HepG2 (cell line): ENCODE measurements around the gene ARHGEF4. TPM values are rescaled to one million over a fixed set of nuclear protein-coding genes. Genes with fewer than 3 reads are reported as not detected.

Experiments
- ATAC-seq: fragments of 200-7000 bp; cut with Tn5 transposase; 3 replicates; pipeline ENCODE4 v1.9.1; 2020; ENCODE audit warnings: mild to moderate bottlenecking, moderate library complexity
- BruUV-seq: library from RNA; stranded (reverse); fragments of 400-500 nt; replicated peaks from 2 replicates; lab custom pipeline; 2021; lab: Mats Ljungman, UMichigan
- CTCF ChIA-PET: fragments of 300-600 bp; formaldehyde crosslinking; extraction: SDS; loops from one replicate; lab custom pipeline; 2021; ENCODE audit warnings: low total read pairs, inconsistent platforms, low intra/inter-chr PET ratio; lab: Yijun Ruan, JAX
- POLR2A ChIA-PET: fragments of 350-600 bp; sonication (Branson Sonifier 250); formaldehyde crosslinking; loops from one replicate; lab custom pipeline; 2020; ENCODE audit warnings: antibody characterized with exemption, inconsistent platforms; lab: Yijun Ruan, JAX
- DNase-seq: peaks from one replicate; pipeline ENCODE4 v3.0.0-alpha.2; 2015; ENCODE audit warnings: low spot score
- FAIRE-seq: peaks from 3 replicates; lab custom pipeline; 2011; peaks lifted over from hg19 to GRCh38; lab: Jason Lieb, UNC
- H2AFZ ChIP-seq: one replicate; pipeline ENCODE4 v1.6.1; 2011; ENCODE audit warnings: low read length, inconsistent platforms
- H3K27ac ChIP-seq: fragments of 300-600 bp; 3 replicates; pipeline ENCODE4 v1.8.0; 2011; ENCODE audit warnings: mixed run types, mild to moderate bottlenecking, mixed read lengths, low read length, inconsistent platforms; ENCODE audit not compliant: insufficient read depth; ENCODE audit errors: extremely low read length
- H3K27me3 ChIP-seq, 2 experiments: fragments of 200-600 bp in 1 of 2; 2 replicates in 1 of 2; 3 replicates in 1 of 2; pipeline versions ENCODE4 v1.6.0 to v1.8.0; 2011; ENCODE audit warnings: low read length in 2 of 2, mild to moderate bottlenecking in 2 of 2, moderate library complexity in 2 of 2, inconsistent platforms in 1 of 2; ENCODE audit not compliant: insufficient read depth in 2 of 2, control insufficient read depth in 1 of 2
- H3K36me3 ChIP-seq, 2 experiments: fragments of 200-600 bp in 1 of 2; replicated peaks in 1 of 2; 2 replicates in 1 of 2; 3 replicates in 1 of 2; pipeline versions ENCODE4 v1.5.1 to v1.8.0; 2011; ENCODE audit warnings: low read length in 2 of 2, inconsistent platforms in 1 of 2; ENCODE audit not compliant: insufficient read depth in 2 of 2, control insufficient read depth in 1 of 2
- H3K4me1 ChIP-seq: 2 replicates; pipeline ENCODE4 v1.5.1; 2012; ENCODE audit warnings: low read length, inconsistent platforms; ENCODE audit not compliant: insufficient read depth
- H3K4me2 ChIP-seq: 2 replicates; pipeline ENCODE4 v1.6.0; 2011; ENCODE audit warnings: low read depth, low read length, inconsistent platforms
- H3K4me3 ChIP-seq, 3 experiments: fragments of 200-600 bp in 1 of 3; sonication (generic), shearing (Covaris generic) in 1 of 3; replicated peaks in 1 of 3; 2 replicates each; pipeline ENCODE4 v1.5.1; 2011 to 2016; ENCODE audit warnings: low read length in 3 of 3, inconsistent platforms in 2 of 3, low read depth in 2 of 3, mild to moderate bottlenecking in 2 of 3, control low read depth in 1 of 3, mixed read lengths in 1 of 3; ENCODE audit not compliant: insufficient read depth in 1 of 3
- H3K79me2 ChIP-seq: one replicate; pipeline ENCODE4 v1.6.1; 2011; ENCODE audit warnings: low read length, inconsistent platforms; ENCODE audit not compliant: insufficient read depth
- H3K9ac ChIP-seq: 2 replicates; pipeline ENCODE4 v1.6.0; 2011; ENCODE audit warnings: mild to moderate bottlenecking, low read depth, low read length, inconsistent platforms; ENCODE audit not compliant: insufficient read depth
- H3K9me3 ChIP-seq: 2 replicates; pipeline ENCODE4 v1.5.1; 2012; ENCODE audit warnings: mild to moderate bottlenecking, low read length
- H4K20me1 ChIP-seq: 2 replicates; pipeline ENCODE4 v1.6.0; 2011; ENCODE audit warnings: inconsistent platforms, mild to moderate bottlenecking, low read length, moderate library complexity; ENCODE audit not compliant: insufficient read depth
- CCAR2 ChIP-seq: fragments of 200-400 bp; formaldehyde crosslinking; optimal IDR thresholded peaks from 2 replicates; pipeline ENCODE3; 2018; ENCODE audit warnings: low read depth, mild to moderate bottlenecking, low read length, moderate library complexity
- FUBP1 ChIP-seq: sonication (generic); formaldehyde crosslinking; IDR thresholded peaks from 2 replicates; pipeline ENCODE4 v1.5.1; 2020; ENCODE audit warnings: missing genetic modification reagents, mild to moderate bottlenecking, borderline replicate concordance
- HNRNPK ChIP-seq: fragments of 200-400 bp; formaldehyde crosslinking; IDR thresholded peaks from 2 replicates; pipeline ENCODE4 v1.6.1; 2018; ENCODE audit warnings: low read length, low read depth, moderate library complexity, mild to moderate bottlenecking; ENCODE audit not compliant: poor library complexity, severe bottlenecking
- MED1 ChIP-seq: sonication (generic); formaldehyde crosslinking; IDR thresholded peaks from 2 replicates; pipeline ENCODE4 v1.4.0; 2020; ENCODE audit warnings: missing genetic modification reagents
- MLX ChIP-seq: IDR thresholded peaks from 2 replicates; pipeline ENCODE4 v1.6.1; 2016
- SATB2 ChIP-seq: sonication (generic); formaldehyde crosslinking; IDR thresholded peaks from 2 replicates; pipeline ENCODE4 v1.5.0; 2020; ENCODE audit warnings: missing genetic modification reagents
- ZBTB8A ChIP-seq: sonication (generic); formaldehyde crosslinking; IDR thresholded peaks from 2 replicates; pipeline ENCODE4 v1.4.0; 2020; ENCODE audit warnings: mild to moderate bottlenecking, low read depth, missing genetic modification reagents, borderline replicate concordance
- ZNF572 ChIP-seq: sonication (generic); formaldehyde crosslinking; IDR thresholded peaks from 2 replicates; pipeline ENCODE4 v1.5.1; 2020; ENCODE audit warnings: mild to moderate bottlenecking, missing genetic modification reagents
- ZNF747 ChIP-seq: sonication (generic); formaldehyde crosslinking; IDR thresholded peaks from 2 replicates; pipeline ENCODE4 v1.8.1; 2023; ENCODE audit warnings: missing genetic modification reagents, mild to moderate bottlenecking, borderline replicate concordance
- ZSCAN21 ChIP-seq: sonication (generic); formaldehyde crosslinking; IDR thresholded peaks from 2 replicates; pipeline ENCODE4 v1.8.0; 2022; ENCODE audit warnings: mild to moderate bottlenecking, missing genetic modification reagents, moderate library complexity, borderline replicate concordance
- WGBS: methylation state at CpG from one replicate; pipeline ENCODE4 v1.1.6; 2017; ENCODE audit warnings: low lambda C conversion rate; 5-methylcytosine and 5-hydroxymethylcytosine counted together
- in situ Hi-C: cut with HindIII; loops from 2 replicates; pipeline ENCODE4 v1.10.0; 2017; ENCODE audit warnings: low pct_unique_long_range_greater_than_20kb; ENCODE audit not compliant: extremely low pct_ligation_motif_present
- intact Hi-C: fragments of 100-400 bp; cut with micrococcal nuclease; formaldehyde crosslinking; loops from one replicate; pipeline ENCODE4 v1.10.0; 2022; ENCODE audit not compliant: unreplicated experiment
- polyA plus RNA-seq, 8 experiments: library from polyadenylated mRNA; depleted of rRNA in 3 of 8; stranded (reverse) in 7 of 8; unstranded in 1 of 8; fragments of >200 nt; fragmentation: Illumina TruSeq in 4 of 8; extraction: Trizol in 4 of 8; gene quantifications; 2 replicates each; pipeline versions ENCODE4 v1.2.1 to v1.2.3, GENCODE V29; 2011 to 2016; ENCODE audit warnings: low read depth in 4 of 8, missing spikeins in 1 of 8, mixed read lengths in 1 of 8; ENCODE audit not compliant: insufficient read depth in 1 of 8
- total RNA-seq, 5 experiments: library from RNA; depleted of rRNA; stranded (reverse); fragments of >200 nt; fragmentation: Illumina TruSeq; extraction: Trizol; gene quantifications; 2 replicates each; pipeline ENCODE4 v1.2.3, GENCODE V29; 2016; ENCODE audit warnings: low read depth in 1 of 5

Gene ARHGEF4
- total and polyA plus RNA-seq, 2 of the 13 experiments (the other 11 are each of a cell fraction or from before 2014, with no cell fraction given), result 0.11 to 0.13 TPM

GRCh38 chr2:130871843-130872740 lies 35.4 kb downstream of the ARHGEF4 start:
- intact Hi-C loops (no loop called here), in situ Hi-C loops (loop anchor here (5.0 kb wide), 1 partner anchor 70 kb away; no protein-coding TSS in a partner anchor)
- POLR2A ChIA-PET, result no interaction called here

More at GRCh38 chr2:130871843-130872740, 35.4 kb downstream of the ARHGEF4 start:
- H3K27me3 ChIP-seq, result peaks cover 7 to 51% of the 10 kb centered on the region in 2 experiments; a peak in 3 of 5 replicates
- no peak overlapping the region for H3K9ac ChIP-seq
- no peak overlapping the region for H3K4me2 ChIP-seq
- H2AFZ ChIP-seq, result no peak overlapping the region
- TF ChIP-seq ZNF572 (CRISPR knock-in tag) (no peak), MED1 (no peak), FUBP1 (CRISPR knock-in tag) (no peak), ZBTB8A (CRISPR knock-in tag) (no peak), ZNF747 (CRISPR knock-in tag) (no peak), SATB2 (CRISPR knock-in tag) (no peak), MLX (CRISPR knock-in tag) (no peak), CCAR2 (no peak), HNRNPK (no peak), ZSCAN21 (CRISPR knock-in tag) (no peak)
- no peak overlapping the region for H3K27ac ChIP-seq
- H3K79me2 ChIP-seq, result no peaks in the 10 kb centered on the region
- H3K4me3 ChIP-seq, result no peak overlapping the region
- CTCF ChIA-PET, result interaction anchor here (2.6 kb wide), 1 partner anchor 74 kb away, joined by 57 read pairs; no protein-coding TSS in a partner anchor
- 9% methylated on average over 17 of the region's 20 CpGs for WGBS
- DNase-seq (no peak), ATAC-seq (no peak), FAIRE-seq (no peak)
- no peaks in the 10 kb centered on the region for H3K36me3 ChIP-seq
- H3K9me3 ChIP-seq, result no peaks in the 10 kb centered on the region
- no peaks in the 10 kb centered on the region; the same call in 1 of the 2 replicates for H4K20me1 ChIP-seq
- no TSS peak for BruUV-seq
- no peaks in the 10 kb centered on the region for H3K4me1 ChIP-seq
